AG04449 (cell line): ENCODE results near the gene CTTNBP2NL.
"Not testable (repeated sequence)": the region's sequence is repeated elsewhere in the genome, so short reads cannot be mapped to it uniquely, and the experiment has no call there.

Experiments used
- CTCF ChIA-PET: fragments of 350-600 bp; formaldehyde crosslinking; extraction: SDS; loops from one replicate; lab custom pipeline; 2021; ENCODE audit warnings: antibody characterized with exemption; lab: Yijun Ruan, JAX
- POLR2A ChIA-PET: fragments of 400-600, 350-600 bp; formaldehyde crosslinking; extraction: SDS; loops from one replicate; lab custom pipeline; 2020; ENCODE audit warnings: antibody characterized with exemption, inconsistent platforms; lab: Yijun Ruan, JAX
- DNase-seq: peaks from one replicate; pipeline ENCODE4 v3.0.0-alpha.2; 2010; ENCODE audit warnings: low read depth, low spot score
- H3K4me3 ChIP-seq: 2 replicates; pipeline ENCODE4 v1.5.1; 2011; ENCODE audit warnings: low read depth, mild to moderate bottlenecking, control low read depth, low read length
- CTCF ChIP-seq: IDR thresholded peaks from one replicate; pipeline ENCODE4 v1.5.1; 2011; ENCODE audit warnings: mild to moderate bottlenecking, moderate library complexity, low read length, control low read depth, inconsistent platforms; ENCODE audit not compliant: insufficient read depth; ENCODE audit errors: missing control alignments

The CTTNBP2NL gene

GRCh38 chr1:112466078-112466660, 70.2 kb downstream of the CTTNBP2NL start:
- peak; percentile 74 for DNase-seq
- CTCF ChIA-PET = interaction anchor here (0.6 to 15.3 kb wide), 37 partner anchors 9 to 256 kb away, joined by 3 to 250 read pairs (median 4); partner anchors contain the start of gene CTTNBP2NL
- peak; percentile 88 for TF ChIP-seq CTCF
- POLR2A ChIA-PET = interaction anchor here (0.6 to 2.1 kb wide), 3 partner anchors 18 to 170 kb away, joined by 3 to 9 read pairs (median 3); no protein-coding TSS in a partner anchor
- H3K4me3 ChIP-seq = peak overlapping the region; percentile 46

- POLR2A ChIA-PET, DNase-seq: not testable (repeated sequence)
- CTCF ChIA-PET = interaction anchor here (0.9 to 15.3 kb wide), 3 partner anchors 15 to 78 kb away, joined by 3 to 250 read pairs (median 3); partner anchors contain the start of gene CTTNBP2NL
Measured at GRCh38 chr1:112470324-112470723, 74.3 kb downstream of the CTTNBP2NL start.

GRCh38 chr1:112470966-112471365, 75.0 kb downstream of the CTTNBP2NL start:
- H3K4me3 ChIP-seq = no peak overlapping the region
- no peak for TF ChIP-seq CTCF
- no peak for DNase-seq
- ChIA-PET POLR2A (no interaction called here), CTCF (interaction anchor here (1.0 to 15.3 kb wide), 2 partner anchors 9 to 78 kb away, joined by 3 to 250 read pairs; partner anchors contain the start of gene CTTNBP2NL)

More at GRCh38 chr1:112470324-112470723, 74.3 kb downstream of the CTTNBP2NL start:
- H3K4me3 ChIP-seq = not testable (repeated sequence)

- no peak overlapping the region for H3K4me3 ChIP-seq
- no peak for TF ChIP-seq CTCF
- ChIA-PET POLR2A (no interaction called here), CTCF (interaction anchor here (15.3 kb wide), 1 partner anchor 80 kb away, joined by 250 read pairs; the partner anchor contains the start of gene CTTNBP2NL)
- DNase-seq = no peak
Measured at GRCh38 chr1:112472142-112472541, 76.1 kb downstream of the CTTNBP2NL start.

GRCh38 chr1:112477550-112477949, 81.5 kb downstream of the CTTNBP2NL start:
- CTCF ChIA-PET = interaction anchor here (0.8 to 0.9 kb wide), 2 partner anchors 24 to 239 kb away, joined by 3 read pairs; no protein-coding TSS in a partner anchor
- no peak for TF ChIP-seq CTCF
- POLR2A ChIA-PET = no interaction called here
- H3K4me3 ChIP-seq = no peak overlapping the region
- no peak for DNase-seq

- POLR2A ChIA-PET = no interaction called here
- DNase-seq = no peak
- CTCF ChIA-PET = interaction anchor here (0.8 to 0.9 kb wide), 2 partner anchors 23 to 238 kb away, joined by 3 read pairs; no protein-coding TSS in a partner anchor
- no peak overlapping the region for H3K4me3 ChIP-seq
- no peak for TF ChIP-seq CTCF
Measured at GRCh38 chr1:112478314-112478713, 82.3 kb downstream of the CTTNBP2NL start.

- CTCF ChIA-PET = interaction anchor here (0.7 to 2.6 kb wide), 6 partner anchors 16 to 128 kb away, joined by 3 to 13 read pairs (median 3); partner anchors contain the start of gene CTTNBP2NL
- DNase-seq, H3K4me3 ChIP-seq, POLR2A ChIA-PET: not testable (repeated sequence)
Measured at GRCh38 chr1:112486063-112486462, 90.0 kb downstream of the CTTNBP2NL start.

GRCh38 chr1:112487686-112488085, 91.7 kb downstream of the CTTNBP2NL start:
- ChIA-PET POLR2A (interaction anchor here (0.7 kb wide), 1 partner anchor 35 kb away, joined by 6 read pairs; no protein-coding TSS in a partner anchor), CTCF (interaction anchor here (2.6 kb wide), 1 partner anchor 14 kb away, joined by 13 read pairs; no protein-coding TSS in a partner anchor)
- not testable (repeated sequence) for H3K4me3 ChIP-seq, DNase-seq
